Gastroesophageal sphincter (tissue), 3 donors: Measurements from ENCODE around the gene GABRR2.

Source experiments
- CTCF ChIP-seq, 4 experiments: fragments of 200-600 bp in 2 of 4; fragments of 450-650 bp in 2 of 4; sonication (generic) in 1 of 4; IDR thresholded peaks; one replicate each; pipeline ENCODE4 v1.5.1; 2017 to 2019; ENCODE audit warnings: antibody characterized with exemption in 4 of 4, mild to moderate bottlenecking in 2 of 4, moderate library complexity in 2 of 4
- POLR2AphosphoS5 ChIP-seq: sonication (generic); formaldehyde crosslinking; IDR thresholded peaks from one replicate; pipeline ENCODE4 v1.6.1; 2017; ENCODE audit warnings: antibody characterized with exemption

GRCh38 chr6:89356642-89357170, 41.6 kb upstream of the GABRR2 start:
- no peak for TF ChIP-seq CTCF (IDR thresholded peaks at IDR 0.05)
- no peak for TF ChIP-seq POLR2AphosphoS5
